Stimulated activated CD4-positive, alpha-beta T cell treated with anti-CD3 and anti-CD28 coated beads, Interleukin-2, amount 100 ng/mL, for 48 hours (primary cell): ENCODE data around the gene EFR3B.
"Not testable (repeated sequence)": the region's sequence is repeated elsewhere in the genome, so short reads cannot be mapped to it uniquely, and the experiment has no call there.

Source experiments
- DNase-seq, 2 donors: peaks; one replicate each; pipeline ENCODE4 v3.0.0-alpha.2; 2020

The EFR3B gene

GRCh38 chr2:25115249-25115883 is 73.5 kb downstream of the EFR3B start:
- no peak for DNase-seq

GRCh38 chr2:25115902-25116301 is 74.0 kb downstream of the EFR3B start:
- no peak for DNase-seq

GRCh38 chr2:25116956-25117355 is 75.1 kb downstream of the EFR3B start:
- DNase-seq: no peak

GRCh38 chr2:25119263-25119662 is 77.4 kb downstream of the EFR3B start:
- DNase-seq: no peak

- no peak for DNase-seq
Measured at GRCh38 chr2:25122367-25122766, 80.5 kb downstream of the EFR3B start.

- DNase-seq: no peak
Measured at GRCh38 chr2:25123682-25124081, 81.8 kb downstream of the EFR3B start.

- DNase-seq: no peak
Measured at GRCh38 chr2:25125189-25125588, 83.3 kb downstream of the EFR3B start.

- DNase-seq: no peak
Measured at GRCh38 chr2:25125976-25126375, 84.1 kb downstream of the EFR3B start.

GRCh38 chr2:25127071-25127470 is 85.2 kb downstream of the EFR3B start:
- not testable (repeated sequence) for DNase-seq

GRCh38 chr2:25127646-25128045 is 85.8 kb downstream of the EFR3B start:
- DNase-seq: no peak

- DNase-seq: no peak
Measured at GRCh38 chr2:25129901-25130520, 88.1 kb downstream of the EFR3B start.

GRCh38 chr2:25131253-25131566 is 89.3 kb downstream of the EFR3B start:
- no peak for DNase-seq

- DNase-seq: no peak
Measured at GRCh38 chr2:25131567-25132298, 89.9 kb downstream of the EFR3B start.

GRCh38 chr2:25132299-25132635 is 90.4 kb downstream of the EFR3B start:
- DNase-seq: no peak

- DNase-seq: no peak
Measured at GRCh38 chr2:25132693-25133092, 90.8 kb downstream of the EFR3B start.

GRCh38 chr2:25140535-25140934 is 98.7 kb downstream of the EFR3B start:
- not testable (repeated sequence) for DNase-seq

GRCh38 chr2:25141120-25141519 is 99.2 kb downstream of the EFR3B start:
- no peak for DNase-seq

GRCh38 chr2:25145803-25146202 is 103.9 kb downstream of the EFR3B start:
- no peak for DNase-seq

GRCh38 chr2:25146896-25147295 is 105.0 kb downstream of the EFR3B start:
- DNase-seq: no peak

GRCh38 chr2:25149646-25150045 is 107.8 kb downstream of the EFR3B start:
- no peak for DNase-seq

- DNase-seq: not testable (repeated sequence)
Measured at GRCh38 chr2:25150993-25151392, 109.1 kb downstream of the EFR3B start.

- no peak for DNase-seq
Measured at GRCh38 chr2:25151718-25152117, 109.8 kb downstream of the EFR3B start.

- no peak for DNase-seq
Measured at GRCh38 chr2:25155401-25155800, 113.5 kb downstream of the EFR3B start.

- no peak for DNase-seq
Measured at GRCh38 chr2:25158096-25158852, 116.4 kb downstream of the EFR3B start.
